CD4-positive, alpha-beta T cell treated with Interleukin-21 for 1 hour (primary cell): Measurements from ENCODE around the gene MICALL2.
"Not testable (repeated sequence)": the region's sequence is repeated elsewhere in the genome, so short reads cannot be mapped to it uniquely, and the experiment has no call there.

Source experiments
- DNase-seq: peaks from one replicate; pipeline ENCODE4 v3.0.0-alpha.2; 2020

MICALL2 gene

DNA sequence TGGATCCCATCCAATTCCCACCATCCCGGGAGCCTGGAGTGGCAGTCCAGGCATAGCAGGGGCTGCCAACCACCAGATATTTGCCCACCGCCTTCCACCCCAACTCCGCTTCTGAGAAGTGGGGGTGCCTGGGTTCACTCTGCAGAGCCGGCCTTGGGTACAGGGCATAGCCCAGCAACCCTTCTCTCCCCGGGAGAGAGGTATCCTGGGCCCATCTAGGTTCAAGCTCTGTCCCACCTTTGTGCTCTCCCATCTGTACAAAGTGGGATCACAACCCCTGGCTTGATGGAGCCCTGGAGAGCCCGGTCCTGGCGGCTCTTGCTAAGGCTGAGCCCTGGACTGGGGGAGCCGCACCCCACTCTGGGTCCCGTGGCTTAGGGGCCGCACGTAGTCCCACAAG, 12.2 kb downstream of the MICALL2 start:
- no peak for DNase-seq

GRCh38 chr7:1446620-1447032, 12.6 kb downstream of the MICALL2 start:
- DNase-seq, result no peak

DNA sequence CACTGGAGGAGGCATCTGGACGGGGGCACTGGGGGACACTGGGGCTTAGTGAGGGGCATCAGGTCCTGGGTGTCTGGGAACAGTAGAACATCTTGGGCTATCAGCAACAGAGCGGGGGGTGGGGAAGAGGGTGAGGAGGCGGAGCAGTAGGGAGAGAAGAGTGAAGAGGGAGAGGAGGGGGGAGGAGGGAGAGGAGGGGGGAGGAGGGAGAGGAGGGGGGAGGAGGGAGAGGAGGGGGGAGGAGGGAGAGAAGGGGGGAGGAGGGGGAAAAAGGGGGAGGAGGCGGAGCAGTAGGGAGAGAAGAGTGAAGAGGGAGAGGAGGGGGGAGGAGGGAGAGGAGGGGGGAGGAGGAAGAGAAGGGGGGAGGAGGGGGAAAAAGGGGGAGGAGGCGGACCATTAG, 13.2 kb downstream of the MICALL2 start:
- DNase-seq, result not testable (repeated sequence)

DNA sequence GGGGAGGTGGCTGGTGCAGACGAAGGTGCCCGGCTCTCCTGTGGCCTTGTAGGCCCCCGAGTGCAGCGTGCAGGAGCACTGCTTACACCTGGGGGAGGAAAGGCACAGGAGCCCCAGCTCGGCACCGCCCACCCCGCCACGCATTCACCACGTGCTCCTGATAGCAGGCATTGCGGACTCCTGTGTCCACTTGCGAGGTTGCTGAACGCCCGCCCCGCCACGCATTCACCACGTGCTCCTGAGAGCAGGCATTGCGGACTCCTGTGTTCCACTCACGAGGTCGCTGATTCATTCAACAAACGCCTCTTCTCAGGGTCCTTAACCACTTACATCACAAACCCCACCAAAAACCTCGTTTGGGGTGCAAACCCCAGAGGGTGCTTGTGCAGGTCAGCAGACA, 13.9 kb downstream of the MICALL2 start:
- DNase-seq, result no peak

- no peak for DNase-seq
Measured at GRCh38 chr7:1444925-1445322, 14.3 kb downstream of the MICALL2 start.

DNA sequence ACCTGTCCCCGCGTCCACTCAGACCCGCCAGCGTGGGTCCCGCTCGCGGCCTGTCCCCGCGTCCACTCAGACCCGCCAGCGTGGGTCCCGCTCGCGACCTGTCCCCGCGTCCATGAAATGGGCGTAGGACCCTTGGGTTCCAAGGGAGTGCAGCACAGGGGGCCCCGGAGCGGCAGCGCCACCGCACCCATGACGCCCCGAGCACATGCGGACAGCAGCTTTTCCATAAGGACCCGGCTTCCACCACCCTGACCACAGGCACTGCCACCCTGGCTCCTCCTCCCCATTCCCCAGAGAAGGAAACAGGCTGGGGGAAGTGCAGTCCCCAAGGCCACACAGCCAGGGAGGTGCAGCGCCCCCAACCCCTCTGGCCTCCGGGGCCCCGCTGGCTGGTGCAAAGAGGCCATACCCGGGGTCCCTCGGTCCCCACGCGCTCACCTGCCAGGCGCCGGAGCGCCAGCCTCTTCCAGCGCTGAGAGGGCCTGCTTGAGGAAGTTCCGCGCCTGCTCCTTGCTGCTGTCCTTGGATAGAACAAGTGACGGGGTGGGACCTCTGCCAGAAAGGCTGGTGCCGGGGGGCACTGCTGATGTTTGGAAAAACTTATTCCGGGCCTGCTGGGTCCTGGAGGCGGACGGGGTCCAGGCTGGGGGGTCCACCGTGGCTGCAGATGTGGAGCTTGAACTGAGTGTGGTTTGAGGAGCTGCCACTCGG, 14.9 kb downstream of the MICALL2 start:
- DNase-seq, result no peak

- DNase-seq, result not testable (repeated sequence)
Measured at GRCh38 chr7:1443587-1444200, 15.6 kb downstream of the MICALL2 start.

DNA sequence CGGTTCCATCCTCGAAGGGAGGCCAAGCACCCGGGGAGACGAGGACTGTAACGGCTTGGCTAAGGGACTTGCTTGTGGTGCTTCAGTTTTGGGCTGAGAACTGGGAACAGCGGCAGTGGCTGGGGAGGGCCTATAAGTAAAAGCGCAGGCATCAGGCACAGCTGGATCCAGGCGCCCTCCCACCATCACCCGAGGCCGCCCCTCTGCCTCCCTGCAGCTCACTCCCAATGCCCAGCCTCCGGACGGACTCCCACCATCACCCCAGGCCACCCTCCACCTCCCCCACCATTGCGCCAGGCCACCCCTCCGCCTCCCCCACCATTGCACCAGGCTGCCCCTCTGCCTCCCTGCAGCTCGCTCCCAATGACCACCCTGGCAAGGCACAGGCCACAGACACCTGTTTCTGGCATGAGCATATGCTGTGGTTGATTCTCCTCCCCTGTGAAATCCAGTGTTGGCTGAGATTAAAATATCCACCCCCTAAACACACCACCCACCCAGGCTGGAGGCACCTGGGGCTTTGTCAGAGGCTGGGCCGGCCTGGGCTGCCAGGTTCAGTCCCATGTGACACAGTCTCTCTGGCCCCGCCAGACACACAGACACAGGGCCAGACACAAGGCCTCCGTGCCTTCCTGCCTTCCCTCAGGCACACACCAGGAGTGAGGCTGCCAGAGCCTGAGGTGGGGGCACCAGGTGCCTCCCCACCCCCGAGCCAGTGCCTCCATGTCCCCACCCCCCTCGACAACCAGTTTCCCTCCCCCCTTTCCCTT, 16.7 kb downstream of the MICALL2 start:
- DNase-seq, result no peak

DNA sequence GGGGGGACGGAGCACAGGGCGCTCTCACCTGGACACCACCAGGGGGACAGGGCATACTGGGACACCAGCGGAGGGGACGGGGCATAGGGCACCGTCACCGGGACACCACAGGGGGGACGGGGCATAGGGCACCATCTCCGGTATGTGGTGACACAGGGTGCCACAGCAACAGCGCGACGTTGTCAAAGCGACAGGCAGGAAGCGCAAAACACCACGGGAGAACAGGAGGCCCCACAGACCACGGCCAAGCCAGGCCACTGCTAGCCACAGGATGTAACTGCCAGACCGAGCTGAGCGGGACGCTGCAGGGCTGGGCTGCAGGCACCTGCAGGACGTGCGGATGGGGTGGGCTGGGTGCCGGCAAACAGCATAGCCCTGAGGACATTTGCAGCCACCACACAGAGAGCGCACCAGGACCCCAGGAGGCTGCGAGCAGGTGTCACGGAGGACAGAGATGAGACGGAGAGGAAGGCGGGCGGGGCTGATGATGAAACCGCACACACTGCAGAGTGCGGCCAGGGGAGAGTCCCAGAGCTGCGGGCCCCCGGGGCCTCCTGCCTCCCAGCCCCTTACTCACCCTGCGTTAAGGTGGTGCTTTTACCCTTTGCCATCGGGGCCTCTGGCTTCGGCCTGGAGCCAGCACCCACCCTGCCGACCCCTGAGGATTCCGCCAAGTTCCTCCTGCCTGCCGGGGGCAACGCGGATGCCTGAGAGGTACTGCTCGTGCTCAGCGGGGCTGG, 17.5 kb downstream of the MICALL2 start:
- no peak for DNase-seq

- DNase-seq, result no peak
Measured at GRCh38 chr7:1440620-1441019, 18.6 kb downstream of the MICALL2 start.

- DNase-seq, result no peak
Measured at GRCh38 chr7:1439373-1440363, 19.6 kb downstream of the MICALL2 start.

DNA sequence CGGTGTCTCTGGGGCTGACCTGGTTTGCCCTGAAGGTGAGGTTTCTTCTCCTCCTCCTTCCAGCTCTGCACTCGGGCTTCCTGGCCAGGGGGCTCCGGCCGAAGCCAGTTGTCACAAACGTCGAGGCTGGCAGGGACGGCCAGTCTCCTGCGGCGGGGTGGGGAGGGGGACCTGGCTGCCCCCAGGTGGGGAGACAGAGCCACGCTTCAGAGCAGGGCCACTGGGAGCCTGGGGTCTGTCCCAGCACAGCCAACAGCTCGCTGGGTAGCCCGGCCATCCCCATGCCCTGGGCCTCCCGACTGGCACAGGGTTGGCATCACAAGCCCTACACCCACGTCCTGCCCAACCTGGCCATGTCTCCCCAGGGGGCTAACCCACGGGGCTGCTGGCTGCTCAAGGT, 20.4 kb downstream of the MICALL2 start:
- DNase-seq, result no peak

- no peak for DNase-seq
Measured at GRCh38 chr7:1438208-1438607, 21.1 kb downstream of the MICALL2 start.

- DNase-seq, result no peak
Measured at GRCh38 chr7:1437155-1437880, 22.0 kb downstream of the MICALL2 start.

GRCh38 chr7:1436608-1437007, 22.7 kb downstream of the MICALL2 start:
- DNase-seq, result no peak

DNA sequence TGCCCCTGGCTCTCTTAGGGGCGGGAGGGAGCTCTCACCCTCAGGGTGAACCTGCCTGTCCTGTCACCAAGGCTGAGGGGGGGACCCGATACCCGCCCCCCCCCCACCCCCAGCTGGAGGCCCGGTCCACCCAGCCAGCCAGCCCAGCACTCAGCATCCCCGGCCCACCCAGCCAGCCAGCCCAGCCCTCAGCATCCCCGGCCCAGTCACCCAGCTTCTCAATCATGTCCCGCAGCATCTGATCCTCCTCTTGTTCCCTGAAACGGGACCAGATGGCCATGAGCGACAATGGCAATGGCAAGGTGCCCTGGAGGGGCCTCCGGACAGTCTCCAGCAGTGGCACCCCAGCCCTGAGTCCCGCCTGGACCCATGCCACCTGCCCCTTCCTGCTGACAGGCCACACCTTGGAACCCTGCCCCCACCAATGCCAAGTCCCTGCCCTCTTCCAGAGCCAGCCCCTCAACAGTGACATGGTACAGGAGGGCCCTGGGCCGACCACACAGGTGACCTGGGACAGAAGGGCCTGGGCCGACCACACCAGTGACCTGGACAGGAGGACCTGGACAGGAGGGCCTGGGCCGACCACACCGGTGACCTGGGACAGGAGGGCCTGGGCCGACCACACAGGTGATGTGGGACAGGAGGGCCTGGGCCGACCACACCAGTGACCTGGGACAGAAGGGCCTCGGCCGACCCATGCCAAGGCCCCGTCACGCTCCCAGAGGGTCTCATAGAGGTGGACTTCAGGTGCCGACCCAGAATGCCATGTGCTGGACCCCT, 24.2 kb downstream of the MICALL2 start:
- DNase-seq, result no peak

GRCh38 chr7:1434165-1434718, 25.0 kb downstream of the MICALL2 start:
- no peak for DNase-seq

- DNase-seq, result no peak
Measured at GRCh38 chr7:1433128-1433920, 25.9 kb downstream of the MICALL2 start.

GRCh38 chr7:1432411-1433082, 26.7 kb downstream of the MICALL2 start:
- DNase-seq, result peak; percentile 75
